ENCODE measurements around the gene SF3A2. TPM values are rescaled to one million over a fixed set of nuclear protein-coding genes. Genes with fewer than 3 reads are reported as not detected.

SF3A2 gene
- total and polyA plus RNA-seq, 4 donors = 2.2 to 32.0 (median 13.2) TPM

DNA sequence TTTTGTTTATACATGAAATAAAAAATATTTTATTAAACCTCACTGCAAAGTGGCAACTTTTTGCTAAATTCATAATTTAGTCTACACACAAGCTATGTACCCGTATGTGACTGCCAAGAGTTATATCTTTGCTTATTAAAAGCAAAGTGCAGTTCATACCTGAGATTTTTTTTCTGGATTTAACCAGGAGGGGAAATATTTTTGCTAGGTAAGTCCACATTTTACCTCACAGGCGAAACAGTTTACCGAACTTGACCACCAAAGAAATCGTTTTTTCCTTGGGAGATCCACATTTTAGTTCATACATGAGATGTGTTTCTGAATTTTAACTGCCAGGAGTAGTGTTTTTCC, 31.8 kb downstream of the SF3A2 start:
- peak overlapping the region; percentile 66 to 78 for H3K27ac ChIP-seq (ENCODE audit: low read depth in 1 of 2, low read length in 2 of 2)
- TF ChIP-seq YY1 (IDR thresholded peaks at IDR 0.05) (peak; percentile 31), EGR1 (IDR thresholded peaks at IDR 0.05; ENCODE audit: low read depth in 2 of 2) (no peak), HNF4A (conservative IDR thresholded peaks at IDR 0.05) (no peak), JUND (IDR thresholded peaks at IDR 0.05) (no peak)
- TF ChIP-seq, protein P1, sequence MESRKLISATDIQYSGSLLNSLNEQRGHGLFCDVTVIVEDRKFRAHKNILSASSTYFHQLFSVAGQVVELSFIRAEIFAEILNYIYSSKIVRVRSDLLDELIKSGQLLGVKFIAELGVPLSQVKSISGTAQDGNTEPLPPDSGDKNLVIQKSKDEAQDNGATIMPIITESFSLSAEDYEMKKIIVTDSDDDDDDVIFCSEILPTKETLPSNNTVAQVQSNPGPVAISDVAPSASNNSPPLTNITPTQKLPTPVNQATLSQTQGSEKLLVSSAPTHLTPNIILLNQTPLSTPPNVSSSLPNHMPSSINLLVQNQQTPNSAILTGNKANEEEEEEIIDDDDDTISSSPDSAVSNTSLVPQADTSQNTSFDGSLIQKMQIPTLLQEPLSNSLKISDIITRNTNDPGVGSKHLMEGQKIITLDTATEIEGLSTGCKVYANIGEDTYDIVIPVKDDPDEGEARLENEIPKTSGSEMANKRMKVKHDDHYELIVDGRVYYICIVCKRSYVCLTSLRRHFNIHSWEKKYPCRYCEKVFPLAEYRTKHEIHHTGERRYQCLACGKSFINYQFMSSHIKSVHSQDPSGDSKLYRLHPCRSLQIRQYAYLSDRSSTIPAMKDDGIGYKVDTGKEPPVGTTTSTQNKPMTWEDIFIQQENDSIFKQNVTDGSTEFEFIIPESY (IDR thresholded peaks at IDR 0.05) = no peak
- TF ChIP-seq, protein P2, sequence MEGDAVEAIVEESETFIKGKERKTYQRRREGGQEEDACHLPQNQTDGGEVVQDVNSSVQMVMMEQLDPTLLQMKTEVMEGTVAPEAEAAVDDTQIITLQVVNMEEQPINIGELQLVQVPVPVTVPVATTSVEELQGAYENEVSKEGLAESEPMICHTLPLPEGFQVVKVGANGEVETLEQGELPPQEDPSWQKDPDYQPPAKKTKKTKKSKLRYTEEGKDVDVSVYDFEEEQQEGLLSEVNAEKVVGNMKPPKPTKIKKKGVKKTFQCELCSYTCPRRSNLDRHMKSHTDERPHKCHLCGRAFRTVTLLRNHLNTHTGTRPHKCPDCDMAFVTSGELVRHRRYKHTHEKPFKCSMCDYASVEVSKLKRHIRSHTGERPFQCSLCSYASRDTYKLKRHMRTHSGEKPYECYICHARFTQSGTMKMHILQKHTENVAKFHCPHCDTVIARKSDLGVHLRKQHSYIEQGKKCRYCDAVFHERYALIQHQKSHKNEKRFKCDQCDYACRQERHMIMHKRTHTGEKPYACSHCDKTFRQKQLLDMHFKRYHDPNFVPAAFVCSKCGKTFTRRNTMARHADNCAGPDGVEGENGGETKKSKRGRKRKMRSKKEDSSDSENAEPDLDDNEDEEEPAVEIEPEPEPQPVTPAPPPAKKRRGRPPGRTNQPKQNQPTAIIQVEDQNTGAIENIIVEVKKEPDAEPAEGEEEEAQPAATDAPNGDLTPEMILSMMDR (IDR thresholded peaks at IDR 0.05; ENCODE audit: low read depth, low read length, missing input control) = no peak
- 42% methylated on average over 4 of the region's 4 CpGs for WGBS
- H3K36me3 ChIP-seq (ENCODE audit: control insufficient read depth in 4 of 4, insufficient read depth in 3 of 4, low read depth in 1 of 4, low read length in 3 of 4) = peaks cover 4 to 9% (median 7%) of the 10 kb centered on the region in 4 donors
- DNase-seq (ENCODE audit: low spot score) = no peak
- peaks cover 10 to 40% (median 31%) of the 10 kb centered on the region in 4 donors for H3K4me1 ChIP-seq (ENCODE audit: control insufficient read depth in 4 of 4, insufficient read depth in 4 of 4, low read length in 3 of 4)
- peak overlapping the region; percentile 36 to 88 for H3K9ac ChIP-seq (ENCODE audit: low read depth in 1 of 2, low read length in 2 of 2)
- H3K9me3 ChIP-seq (ENCODE audit: control insufficient read depth in 4 of 4, low read length in 3 of 4) = no peaks in the 10 kb centered on the region
- no peaks in the 10 kb centered on the region for H3K27me3 ChIP-seq (ENCODE audit: control insufficient read depth in 4 of 4, insufficient read depth in 4 of 4, low read length in 3 of 4)
- H3K4me3 ChIP-seq (ENCODE audit: low read depth in 1 of 3, low read length in 3 of 3) = peak overlapping the region in 2 of 3 donors; percentile 72 to 74

DNA sequence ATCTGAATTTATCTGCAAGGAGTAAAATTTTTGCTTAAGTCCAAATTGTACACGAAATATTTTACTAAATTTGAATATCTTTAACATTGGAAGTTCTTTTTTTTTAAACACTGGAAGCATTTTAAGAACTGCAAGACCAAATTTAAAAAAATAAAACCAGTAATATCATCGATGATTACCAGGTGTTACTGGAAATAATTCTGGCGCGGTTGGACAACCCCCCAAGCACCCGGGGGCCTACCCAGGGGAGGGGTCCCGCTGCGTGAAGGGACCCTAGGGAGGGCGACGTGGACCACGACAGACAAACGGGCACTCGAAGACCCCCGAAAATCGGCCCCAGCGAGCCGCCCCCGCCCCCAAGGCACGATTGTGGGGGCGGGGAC, 32.2 kb downstream of the SF3A2 start:
- H3K36me3 ChIP-seq (ENCODE audit: control insufficient read depth in 4 of 4, insufficient read depth in 3 of 4, low read depth in 1 of 4, low read length in 3 of 4) = peaks cover 4 to 9% (median 8%) of the 10 kb centered on the region in 4 donors
- H3K4me3 ChIP-seq (ENCODE audit: low read depth in 1 of 3, low read length in 3 of 3) = peak overlapping the region; percentile 63 to 74 (median 72)
- WGBS = under 1% methylated on average over 19 of the region's 19 CpGs
- H3K27ac ChIP-seq (ENCODE audit: low read depth in 1 of 2, low read length in 2 of 2) = peak overlapping the region; percentile 66 to 78
- H3K27me3 ChIP-seq (ENCODE audit: control insufficient read depth in 4 of 4, insufficient read depth in 4 of 4, low read length in 3 of 4) = no peaks in the 10 kb centered on the region
- peak in 1 of 2 donors; percentile 34 for TF ChIP-seq EGR1 (IDR thresholded peaks at IDR 0.05; ENCODE audit: low read depth in 2 of 2)
- no peak for TF ChIP-seq JUND (IDR thresholded peaks at IDR 0.05)
- peak overlapping the region in 1 of 2 donors; percentile 88 for H3K9ac ChIP-seq (ENCODE audit: low read depth in 1 of 2, low read length in 2 of 2)
- no peak for DNase-seq (ENCODE audit: low spot score)
- no peaks in the 10 kb centered on the region for H3K9me3 ChIP-seq (ENCODE audit: control insufficient read depth in 4 of 4, low read length in 3 of 4)
- peaks cover 12 to 44% (median 33%) of the 10 kb centered on the region in 4 donors for H3K4me1 ChIP-seq (ENCODE audit: control insufficient read depth in 4 of 4, insufficient read depth in 4 of 4, low read length in 3 of 4)

DNA sequence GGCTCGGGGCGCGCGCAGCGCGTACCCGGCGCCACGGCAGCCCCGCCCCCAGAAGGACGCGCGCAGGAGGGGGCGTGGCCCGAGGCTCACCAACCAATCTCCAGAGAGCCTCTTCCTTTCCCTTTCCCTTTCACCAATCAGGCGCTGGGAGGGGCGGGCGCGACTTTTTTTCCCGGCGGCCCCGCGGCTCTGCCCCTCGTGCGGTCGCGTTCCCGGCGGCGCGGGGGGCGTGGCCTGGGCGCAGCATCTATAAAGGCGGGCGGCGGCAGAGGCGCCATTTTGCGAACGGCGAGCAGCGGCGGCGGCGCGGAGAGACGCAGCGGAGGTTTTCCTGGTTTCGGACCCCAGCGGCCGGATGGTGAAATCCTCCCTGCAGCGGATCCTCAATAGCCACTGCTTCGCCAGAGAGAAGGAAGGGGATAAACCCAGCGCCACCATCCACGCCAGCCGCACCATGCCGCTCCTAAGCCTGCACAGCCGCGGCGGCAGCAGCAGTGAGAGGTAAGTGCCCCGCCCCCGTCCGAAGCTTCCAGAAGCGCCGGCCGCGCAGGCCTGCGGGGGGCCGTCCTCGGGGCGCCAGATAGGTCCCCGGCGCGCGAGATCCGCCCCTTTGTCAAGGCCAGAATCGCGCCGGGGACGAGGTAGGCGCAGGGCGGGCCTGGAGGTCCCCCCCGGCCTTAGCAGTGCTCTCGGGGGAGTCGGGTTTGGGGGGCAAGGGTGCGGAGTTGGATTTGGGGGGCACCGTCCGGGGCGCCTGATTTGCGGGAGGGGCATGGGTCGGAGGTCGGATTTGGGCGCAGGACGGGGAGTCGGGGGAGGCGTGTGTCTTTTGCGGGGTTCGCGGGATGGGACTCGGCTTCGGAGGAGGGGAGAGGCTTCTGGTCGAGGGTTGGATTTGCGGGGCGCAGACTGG, 32.9 kb downstream of the SF3A2 start:
- peak overlapping the region; percentile 57 to 98 for H3K9ac ChIP-seq (ENCODE audit: low read depth in 1 of 2, low read length in 2 of 2)
- H3K9me3 ChIP-seq (ENCODE audit: control insufficient read depth in 4 of 4, low read length in 3 of 4) = no peaks in the 10 kb centered on the region
- H3K27me3 ChIP-seq (ENCODE audit: control insufficient read depth in 4 of 4, insufficient read depth in 4 of 4, low read length in 3 of 4) = no peaks in the 10 kb centered on the region
- under 1% methylated on average over 103 of the region's 103 CpGs for WGBS
- peaks cover 4 to 9% (median 8%) of the 10 kb centered on the region in 4 donors for H3K36me3 ChIP-seq (ENCODE audit: control insufficient read depth in 4 of 4, insufficient read depth in 3 of 4, low read depth in 1 of 4, low read length in 3 of 4)
- peak; percentile 99 for DNase-seq (ENCODE audit: low spot score)
- H3K4me1 ChIP-seq (ENCODE audit: control insufficient read depth in 4 of 4, insufficient read depth in 4 of 4, low read length in 3 of 4) = peaks cover 13 to 50% (median 37%) of the 10 kb centered on the region in 4 donors
- H3K4me3 ChIP-seq (ENCODE audit: low read depth in 1 of 3, low read length in 3 of 3) = peak overlapping the region; percentile 74 to 91 (median 79)
- H3K27ac ChIP-seq (ENCODE audit: low read depth in 1 of 2, low read length in 2 of 2) = peak overlapping the region; percentile 88 to 98
- TF ChIP-seq, protein P1 (IDR thresholded peaks at IDR 0.05) = no peak
- peak in 1 of 2 donors; percentile 30 for TF ChIP-seq GABPA (IDR thresholded peaks at IDR 0.05 in 1 of 2, conservative IDR thresholded peaks at IDR 0.05 in 1 of 2)
- TF ChIP-seq HNF4A (conservative IDR thresholded peaks at IDR 0.05) = no peak
- TF ChIP-seq, protein P3, sequence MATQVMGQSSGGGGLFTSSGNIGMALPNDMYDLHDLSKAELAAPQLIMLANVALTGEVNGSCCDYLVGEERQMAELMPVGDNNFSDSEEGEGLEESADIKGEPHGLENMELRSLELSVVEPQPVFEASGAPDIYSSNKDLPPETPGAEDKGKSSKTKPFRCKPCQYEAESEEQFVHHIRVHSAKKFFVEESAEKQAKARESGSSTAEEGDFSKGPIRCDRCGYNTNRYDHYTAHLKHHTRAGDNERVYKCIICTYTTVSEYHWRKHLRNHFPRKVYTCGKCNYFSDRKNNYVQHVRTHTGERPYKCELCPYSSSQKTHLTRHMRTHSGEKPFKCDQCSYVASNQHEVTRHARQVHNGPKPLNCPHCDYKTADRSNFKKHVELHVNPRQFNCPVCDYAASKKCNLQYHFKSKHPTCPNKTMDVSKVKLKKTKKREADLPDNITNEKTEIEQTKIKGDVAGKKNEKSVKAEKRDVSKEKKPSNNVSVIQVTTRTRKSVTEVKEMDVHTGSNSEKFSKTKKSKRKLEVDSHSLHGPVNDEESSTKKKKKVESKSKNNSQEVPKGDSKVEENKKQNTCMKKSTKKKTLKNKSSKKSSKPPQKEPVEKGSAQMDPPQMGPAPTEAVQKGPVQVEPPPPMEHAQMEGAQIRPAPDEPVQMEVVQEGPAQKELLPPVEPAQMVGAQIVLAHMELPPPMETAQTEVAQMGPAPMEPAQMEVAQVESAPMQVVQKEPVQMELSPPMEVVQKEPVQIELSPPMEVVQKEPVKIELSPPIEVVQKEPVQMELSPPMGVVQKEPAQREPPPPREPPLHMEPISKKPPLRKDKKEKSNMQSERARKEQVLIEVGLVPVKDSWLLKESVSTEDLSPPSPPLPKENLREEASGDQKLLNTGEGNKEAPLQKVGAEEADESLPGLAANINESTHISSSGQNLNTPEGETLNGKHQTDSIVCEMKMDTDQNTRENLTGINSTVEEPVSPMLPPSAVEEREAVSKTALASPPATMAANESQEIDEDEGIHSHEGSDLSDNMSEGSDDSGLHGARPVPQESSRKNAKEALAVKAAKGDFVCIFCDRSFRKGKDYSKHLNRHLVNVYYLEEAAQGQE (IDR thresholded peaks at IDR 0.05) = peak; percentile 93
- no peak for TF ChIP-seq NR2F2 (IDR thresholded peaks at IDR 0.05)
- TF ChIP-seq HNF4G (IDR thresholded peaks at IDR 0.05) = no peak
- TF ChIP-seq TAF1 (conservative IDR thresholded peaks at IDR 0.05) = peak; percentile 94
- peak in 1 of 2 donors; percentile 6 for TF ChIP-seq EGR1 (IDR thresholded peaks at IDR 0.05; ENCODE audit: low read depth in 2 of 2)
- TF ChIP-seq, protein P2 (IDR thresholded peaks at IDR 0.05; ENCODE audit: low read depth, low read length, missing input control) = no peak
- peak; percentile 97 for TF ChIP-seq YY1 (IDR thresholded peaks at IDR 0.05)
- TF ChIP-seq JUND (IDR thresholded peaks at IDR 0.05) = no peak
